ENCODE measurements around the gene FHOD1. TPM values are rescaled to one million over a fixed set of nuclear protein-coding genes. Genes with fewer than 3 reads are reported as not detected.
A peak's percentile ranks its signal among the peaks of the same experiment; 100 is the strongest.

Gene FHOD1
- total RNA-seq, 1 experiment from 2014 or later, result 45.5 TPM

GRCh38 chr16:67195676-67196075 is 51.6 kb downstream of the FHOD1 start:
- CTCF ChIA-PET, result no interaction called here
- peaks cover 30% of the 10 kb centered on the region for H3K79me2 ChIP-seq (ENCODE audit: low read length)
- no peak for DNase-seq

GRCh38 chr16:67194260-67194659 is 53.0 kb downstream of the FHOD1 start:
- TF ChIP-seq EZH2phosphoT487 (IDR thresholded peaks at IDR 0.05; ENCODE audit: borderline replicate concordance, low read length), result no peak
- no peak for TF ChIP-seq EZH2 (IDR thresholded peaks at IDR 0.05; ENCODE audit: low read length, unreplicated experiment)
- TF ChIP-seq CTCF (conservative IDR thresholded peaks at IDR 0.05; ENCODE audit: low read depth, low read length), result no peak
- no peak overlapping the region for H2AFZ ChIP-seq (ENCODE audit: low read length)
- no peak overlapping the region; the same call in 1 of the 2 replicates for H3K4me2 ChIP-seq (ENCODE audit: low read length)
- H3K36me3 ChIP-seq (ENCODE audit: low read depth, low read length), result peaks cover 18% of the 10 kb centered on the region; the same call in 1 of the 2 replicates
- H3K27ac ChIP-seq (ENCODE audit: low read length), result no peak overlapping the region
- H3K9ac ChIP-seq (ENCODE audit: low read length), result no peak overlapping the region
- peaks cover 30% of the 10 kb centered on the region for H3K79me2 ChIP-seq (ENCODE audit: low read length)
- no peak for ATAC-seq
- DNase-seq, result no peak
- no peaks in the 10 kb centered on the region for H3K27me3 ChIP-seq (ENCODE audit: low read length)
- intact Hi-C loops (cut with micrococcal nuclease), result loop anchor here (10.0 kb wide), 1 partner anchor 51 kb away; the partner anchor contains the start of genes FHOD1 and SLC9A5
- BruUV-seq (replicated peaks), result no TSS peak
- H3K9me3 ChIP-seq (ENCODE audit: low read length), result no peaks in the 10 kb centered on the region
- ChIA-PET CTCF (no interaction called here), POLR2A (ENCODE audit: unreplicated experiment) (no interaction called here)
- no peaks in the 10 kb centered on the region for H3K9me2 ChIP-seq (replicated peaks; ENCODE audit: low read length)
- no peak overlapping the region for H3K4me3 ChIP-seq (ENCODE audit: low read length)
- no peaks in the 10 kb centered on the region for H3F3A ChIP-seq (ENCODE audit: low read length, unreplicated experiment)
- H3K4me1 ChIP-seq (ENCODE audit: insufficient read depth, low read length), result peaks cover 14% of the 10 kb centered on the region
- no peaks in the 10 kb centered on the region; the same call in none of the 2 replicates for H4K20me1 ChIP-seq (ENCODE audit: low read length)

More at GRCh38 chr16:67195676-67196075, 51.6 kb downstream of the FHOD1 start:
- H2AFZ ChIP-seq (ENCODE audit: low read length), result no peak overlapping the region
- H3K9me3 ChIP-seq (ENCODE audit: low read length), result no peaks in the 10 kb centered on the region
- H4K20me1 ChIP-seq (ENCODE audit: low read length), result no peaks in the 10 kb centered on the region; the same call in none of the 2 replicates
- no peaks in the 10 kb centered on the region for H3K27me3 ChIP-seq (ENCODE audit: low read length)
- TF ChIP-seq EZH2 (IDR thresholded peaks at IDR 0.05; ENCODE audit: low read length, unreplicated experiment) (no peak), EZH2phosphoT487 (IDR thresholded peaks at IDR 0.05; ENCODE audit: borderline replicate concordance, low read length) (no peak), CTCF (conservative IDR thresholded peaks at IDR 0.05; ENCODE audit: low read depth, low read length) (no peak)
- POLR2A ChIA-PET (ENCODE audit: unreplicated experiment), result no interaction called here
- peaks cover 18% of the 10 kb centered on the region; the same call in 1 of the 2 replicates for H3K36me3 ChIP-seq (ENCODE audit: low read depth, low read length)
- no peak overlapping the region for H3K4me2 ChIP-seq (ENCODE audit: low read length)
- H3K9ac ChIP-seq (ENCODE audit: low read length), result no peak overlapping the region
- no peaks in the 10 kb centered on the region for H3F3A ChIP-seq (ENCODE audit: low read length, unreplicated experiment)
- H3K4me1 ChIP-seq (ENCODE audit: insufficient read depth, low read length), result peaks cover 14% of the 10 kb centered on the region
- no peak overlapping the region for H3K4me3 ChIP-seq (ENCODE audit: low read length)
- no TSS peak for BruUV-seq (replicated peaks)
- ATAC-seq, result no peak
- intact Hi-C loops (cut with micrococcal nuclease), result loop anchor here (10.0 kb wide), 1 partner anchor 49 kb away; the partner anchor contains the start of genes FHOD1 and SLC9A5
- H3K9me2 ChIP-seq (replicated peaks; ENCODE audit: low read length), result no peaks in the 10 kb centered on the region
- no peak overlapping the region for H3K27ac ChIP-seq (ENCODE audit: low read length)

- H3K27ac ChIP-seq (ENCODE audit: low read length), result no peak overlapping the region
- H2AFZ ChIP-seq (ENCODE audit: low read length), result no peak overlapping the region
- H3K4me2 ChIP-seq (ENCODE audit: low read length), result peak overlapping the region; percentile 94
- intact Hi-C loops (cut with micrococcal nuclease), result loop anchor here (10.0 kb wide), 1 partner anchor 51 kb away; the partner anchor contains the start of genes FHOD1 and SLC9A5
- peak overlapping the region; percentile 98 for H3K4me3 ChIP-seq (ENCODE audit: low read length)
- H3K79me2 ChIP-seq (ENCODE audit: low read length), result peaks cover 30% of the 10 kb centered on the region
- POLR2A ChIA-PET (ENCODE audit: unreplicated experiment), result no interaction called here
- H4K20me1 ChIP-seq (ENCODE audit: low read length), result no peaks in the 10 kb centered on the region; the same call in none of the 2 replicates
- ATAC-seq, result no peak
- TF ChIP-seq EZH2phosphoT487 (IDR thresholded peaks at IDR 0.05; ENCODE audit: borderline replicate concordance, low read length), result no peak
- no peak for TF ChIP-seq EZH2 (IDR thresholded peaks at IDR 0.05; ENCODE audit: low read length, unreplicated experiment)
- TF ChIP-seq CTCF (conservative IDR thresholded peaks at IDR 0.05; ENCODE audit: low read depth, low read length), result no peak
- H3K9ac ChIP-seq (ENCODE audit: low read length), result peak overlapping the region; percentile 99; the same call in 1 of the 2 replicates
- H3K36me3 ChIP-seq (ENCODE audit: low read depth, low read length), result peaks cover 18% of the 10 kb centered on the region; the same call in 1 of the 2 replicates
- no peaks in the 10 kb centered on the region for H3F3A ChIP-seq (ENCODE audit: low read length, unreplicated experiment)
- no peaks in the 10 kb centered on the region for H3K27me3 ChIP-seq (ENCODE audit: low read length)
- no peak for DNase-seq
- H3K9me3 ChIP-seq (ENCODE audit: low read length), result no peaks in the 10 kb centered on the region
- peaks cover 14% of the 10 kb centered on the region for H3K4me1 ChIP-seq (ENCODE audit: insufficient read depth, low read length)
- BruUV-seq (replicated peaks), result no TSS peak
- H3K9me2 ChIP-seq (replicated peaks; ENCODE audit: low read length), result no peaks in the 10 kb centered on the region
- CTCF ChIA-PET, result no interaction called here
These were observed 53.7 kb downstream of the FHOD1 start for GRCh38 chr16:67193536-67193935.
